ENCODE data around the gene TNF.

DNA sequence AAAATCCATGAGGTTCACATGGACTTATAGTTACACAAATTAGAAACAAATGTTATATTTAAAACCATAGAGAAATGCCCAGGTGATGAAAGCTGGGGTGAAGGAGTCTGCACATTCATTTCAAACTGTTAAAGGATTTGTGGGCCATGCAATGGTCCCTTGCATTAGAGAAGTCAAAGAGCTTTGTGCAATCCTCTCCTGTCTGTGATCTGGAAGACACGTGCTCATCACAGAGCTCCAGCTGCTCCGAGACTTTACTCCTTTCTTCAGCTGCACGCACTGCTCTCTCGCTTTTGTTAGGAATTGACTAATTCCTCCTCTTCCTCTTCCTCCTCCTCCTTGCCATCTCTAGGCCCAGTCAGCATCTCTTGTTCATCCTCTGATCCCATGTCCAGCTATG is 35.6 kb downstream of the TNF start:
- TF ChIP-seq SUZ12 (IDR thresholded peaks at IDR 0.05; ENCODE audit: extremely low read depth, insufficient read depth, insufficient read length) (no peak), YY1 (IDR thresholded peaks at IDR 0.05; ENCODE audit: insufficient read depth, insufficient read length) (no peak)
